Heart left ventricle (tissue), 13 donors: ENCODE data around the gene RNASE2.

Source experiments
- POLR2A ChIP-seq, 2 donors: fragments of 450-650 bp; IDR thresholded peaks; one replicate each; pipeline ENCODE4 v1.6.1; 2017; ENCODE audit warnings: antibody characterized with exemption in 2 of 2, mild to moderate bottlenecking in 2 of 2, moderate library complexity in 2 of 2
- TF ChIP-seq, protein P1 (sequence below), 12 donors: fragments of 200-600 bp; sonication (generic) in 4 of 12; IDR thresholded peaks; one replicate each; pipeline versions ENCODE4 v1.5.0 to v1.8.0; 2018 to 2022; ENCODE audit warnings: antibody characterized with exemption in 12 of 12, mild to moderate bottlenecking in 5 of 12
- donor health status: ischemic (EF 13 %, LVEDD 7.1; RV severe dilation, severe dysfunction).
- donor health status: DM: no; HTN: yes; CAD: no.
- donor health status: DM: no; HTN: no; CAD: no.
- donor health status: ischemic (EF 25% LVEDD 6.9; RV normal size, moderate dysfunction).
- donor health status: ischemic (EF 25% LVEDD 5.7; RV mildly dilated, moderate dysfunction).
- donor health status: ischemic (EF 35%, LVEDD 5.7; RV mildly dilated, moderate dysfunction).
- donor health status: nonischemic (EF 11% LVEDD 7.7; RV severe dilation, severe dysfunction).
- donor health status: DM: yes; HTN: yes; CAD: no.
- donor health status: PGD.
- donor health status: ischemic (EF 29% LVEDD 5.4; RV normal size, mild dysfunction).
- donor health status: nonischemic (EF 23%, LVEDD 6.1; RV moderate dilation, normal function).

- TF ChIP-seq, protein P1, sequence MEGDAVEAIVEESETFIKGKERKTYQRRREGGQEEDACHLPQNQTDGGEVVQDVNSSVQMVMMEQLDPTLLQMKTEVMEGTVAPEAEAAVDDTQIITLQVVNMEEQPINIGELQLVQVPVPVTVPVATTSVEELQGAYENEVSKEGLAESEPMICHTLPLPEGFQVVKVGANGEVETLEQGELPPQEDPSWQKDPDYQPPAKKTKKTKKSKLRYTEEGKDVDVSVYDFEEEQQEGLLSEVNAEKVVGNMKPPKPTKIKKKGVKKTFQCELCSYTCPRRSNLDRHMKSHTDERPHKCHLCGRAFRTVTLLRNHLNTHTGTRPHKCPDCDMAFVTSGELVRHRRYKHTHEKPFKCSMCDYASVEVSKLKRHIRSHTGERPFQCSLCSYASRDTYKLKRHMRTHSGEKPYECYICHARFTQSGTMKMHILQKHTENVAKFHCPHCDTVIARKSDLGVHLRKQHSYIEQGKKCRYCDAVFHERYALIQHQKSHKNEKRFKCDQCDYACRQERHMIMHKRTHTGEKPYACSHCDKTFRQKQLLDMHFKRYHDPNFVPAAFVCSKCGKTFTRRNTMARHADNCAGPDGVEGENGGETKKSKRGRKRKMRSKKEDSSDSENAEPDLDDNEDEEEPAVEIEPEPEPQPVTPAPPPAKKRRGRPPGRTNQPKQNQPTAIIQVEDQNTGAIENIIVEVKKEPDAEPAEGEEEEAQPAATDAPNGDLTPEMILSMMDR (IDR thresholded peaks at IDR 0.05), result no peak
- no peak for TF ChIP-seq POLR2A (IDR thresholded peaks at IDR 0.05)
These were observed 34.1 kb downstream of the RNASE2 start for GRCh38 chr14:20989471-20989786.
